ENCODE measurements around the gene FGR. TPM values are rescaled to one million over a fixed set of nuclear protein-coding genes. Genes with fewer than 3 reads are reported as not detected.

Gene FGR
- total RNA-seq, 1 donor: 0.36 TPM

DNA sequence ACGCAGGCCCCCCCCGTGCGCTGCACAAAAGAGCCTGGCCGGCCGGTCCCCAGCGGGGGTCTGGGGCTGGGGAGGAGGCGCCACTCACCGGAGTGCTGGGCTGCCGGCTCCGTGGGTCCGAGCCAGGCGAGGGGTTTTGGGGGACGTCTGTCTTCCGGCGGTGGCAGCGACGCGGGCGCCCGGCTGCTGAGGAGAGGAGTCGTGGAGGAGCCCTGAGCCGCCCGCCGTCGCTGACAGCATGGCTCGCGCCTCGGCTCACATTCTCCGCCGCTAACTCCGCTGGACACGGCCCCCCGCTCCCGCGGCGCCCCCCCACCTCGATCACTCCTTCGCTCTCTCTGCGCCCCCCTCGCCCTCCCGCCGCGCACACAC is 31.7 kb downstream of the FGR start:
- DNase-seq (ENCODE audit: insufficient read length, low spot score, missing footprints): peak; percentile 96
- Histone ChIP-seq H3K4me1 (ENCODE audit: insufficient read depth, low read length) (peaks cover 36% of the 10 kb centered on the region), H3K4me3 (ENCODE audit: insufficient read depth, low read length) (peak overlapping the region; percentile 87), H3K4me2 (ENCODE audit: insufficient read depth, low read length) (peak overlapping the region; percentile 92), H4K20me1 (ENCODE audit: insufficient read depth, low read length) (peaks cover 42% of the 10 kb centered on the region), H3K79me2 (ENCODE audit: insufficient read depth, low read length) (peaks cover 53% of the 10 kb centered on the region), H3K27ac (ENCODE audit: low read depth, low read length) (peak overlapping the region; percentile 33), H3K27me3 (ENCODE audit: insufficient read depth, low read length) (no peaks in the 10 kb centered on the region), H2AFZ (ENCODE audit: low read length) (no peak overlapping the region), H3K9me3 (ENCODE audit: low read depth, low read length) (no peaks in the 10 kb centered on the region), H3K36me3 (ENCODE audit: insufficient read depth, low read length) (no peaks in the 10 kb centered on the region)
- TF ChIP-seq, protein P1, sequence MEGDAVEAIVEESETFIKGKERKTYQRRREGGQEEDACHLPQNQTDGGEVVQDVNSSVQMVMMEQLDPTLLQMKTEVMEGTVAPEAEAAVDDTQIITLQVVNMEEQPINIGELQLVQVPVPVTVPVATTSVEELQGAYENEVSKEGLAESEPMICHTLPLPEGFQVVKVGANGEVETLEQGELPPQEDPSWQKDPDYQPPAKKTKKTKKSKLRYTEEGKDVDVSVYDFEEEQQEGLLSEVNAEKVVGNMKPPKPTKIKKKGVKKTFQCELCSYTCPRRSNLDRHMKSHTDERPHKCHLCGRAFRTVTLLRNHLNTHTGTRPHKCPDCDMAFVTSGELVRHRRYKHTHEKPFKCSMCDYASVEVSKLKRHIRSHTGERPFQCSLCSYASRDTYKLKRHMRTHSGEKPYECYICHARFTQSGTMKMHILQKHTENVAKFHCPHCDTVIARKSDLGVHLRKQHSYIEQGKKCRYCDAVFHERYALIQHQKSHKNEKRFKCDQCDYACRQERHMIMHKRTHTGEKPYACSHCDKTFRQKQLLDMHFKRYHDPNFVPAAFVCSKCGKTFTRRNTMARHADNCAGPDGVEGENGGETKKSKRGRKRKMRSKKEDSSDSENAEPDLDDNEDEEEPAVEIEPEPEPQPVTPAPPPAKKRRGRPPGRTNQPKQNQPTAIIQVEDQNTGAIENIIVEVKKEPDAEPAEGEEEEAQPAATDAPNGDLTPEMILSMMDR (IDR thresholded peaks at IDR 0.05; ENCODE audit: extremely low read depth, low read depth, low read length): no peak

GRCh38 chr1:27602462-27603308 is 32.3 kb downstream of the FGR start:
- Histone ChIP-seq H3K79me2 (ENCODE audit: insufficient read depth, low read length) (peaks cover 59% of the 10 kb centered on the region), H2AFZ (ENCODE audit: low read length) (no peak overlapping the region), H3K36me3 (ENCODE audit: insufficient read depth, low read length) (no peaks in the 10 kb centered on the region), H3K4me2 (ENCODE audit: insufficient read depth, low read length) (peak overlapping the region; percentile 92), H3K4me3 (ENCODE audit: insufficient read depth, low read length) (peak overlapping the region; percentile 87), H3K9me3 (ENCODE audit: low read depth, low read length) (no peaks in the 10 kb centered on the region), H3K27ac (ENCODE audit: low read depth, low read length) (peak overlapping the region; percentile 56), H4K20me1 (ENCODE audit: insufficient read depth, low read length) (peaks cover 48% of the 10 kb centered on the region), H3K27me3 (ENCODE audit: insufficient read depth, low read length) (no peaks in the 10 kb centered on the region), H3K4me1 (ENCODE audit: insufficient read depth, low read length) (peaks cover 41% of the 10 kb centered on the region)
- peak; percentile 97 for DNase-seq (ENCODE audit: insufficient read length, low spot score, missing footprints)
- TF ChIP-seq, protein P1 (IDR thresholded peaks at IDR 0.05; ENCODE audit: extremely low read depth, low read depth, low read length): no peak

DNA sequence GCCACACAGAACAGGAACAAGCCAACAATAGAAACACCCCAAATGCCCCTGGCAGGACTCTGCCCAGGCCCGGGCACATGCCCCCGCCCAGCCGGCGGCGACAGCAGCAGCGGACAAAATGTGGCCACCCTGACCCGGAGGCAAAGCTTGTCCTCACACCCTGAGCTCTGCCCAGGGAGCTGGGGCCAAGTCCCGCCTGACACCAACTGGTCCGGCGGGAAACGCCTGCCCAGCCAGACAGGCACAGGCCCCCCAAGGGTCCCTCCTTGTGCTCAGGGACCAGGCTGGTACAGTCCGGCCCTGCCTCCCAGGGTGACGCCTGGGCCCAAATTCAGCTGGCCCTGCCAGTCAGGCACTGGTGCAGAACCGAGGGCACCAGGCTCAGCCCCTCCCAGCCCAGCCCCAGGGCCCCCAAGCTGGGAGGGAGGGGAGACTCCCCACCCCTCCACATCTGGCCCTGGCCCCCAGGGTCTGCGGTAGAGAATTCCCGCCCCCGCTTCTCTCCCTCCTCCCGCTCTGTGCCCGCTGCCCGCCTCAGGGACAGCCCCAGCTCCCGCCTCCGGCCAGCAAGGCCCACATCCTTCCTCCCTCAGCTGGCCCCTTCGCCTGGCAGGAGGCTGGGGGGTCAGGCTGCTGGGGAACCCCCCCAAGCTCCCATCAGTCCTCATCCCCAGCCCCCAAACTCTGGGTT is 33.1 kb downstream of the FGR start:
- peaks cover 67% of the 10 kb centered on the region for H3K79me2 ChIP-seq (ENCODE audit: insufficient read depth, low read length)
- H3K27ac ChIP-seq (ENCODE audit: low read depth, low read length): peak overlapping the region; percentile 56
- H2AFZ ChIP-seq (ENCODE audit: low read length): no peak overlapping the region
- H3K36me3 ChIP-seq (ENCODE audit: insufficient read depth, low read length): no peaks in the 10 kb centered on the region
- peak overlapping the region; percentile 92 for H3K4me2 ChIP-seq (ENCODE audit: insufficient read depth, low read length)
- peaks cover 47% of the 10 kb centered on the region for H3K4me1 ChIP-seq (ENCODE audit: insufficient read depth, low read length)
- H3K27me3 ChIP-seq (ENCODE audit: insufficient read depth, low read length): no peaks in the 10 kb centered on the region
- peak; percentile 97 for DNase-seq (ENCODE audit: insufficient read length, low spot score, missing footprints)
- TF ChIP-seq, protein P1 (IDR thresholded peaks at IDR 0.05; ENCODE audit: extremely low read depth, low read depth, low read length): no peak
- no peaks in the 10 kb centered on the region for H3K9me3 ChIP-seq (ENCODE audit: low read depth, low read length)
- H4K20me1 ChIP-seq (ENCODE audit: insufficient read depth, low read length): peaks cover 55% of the 10 kb centered on the region
- peak overlapping the region; percentile 87 for H3K4me3 ChIP-seq (ENCODE audit: insufficient read depth, low read length)

DNA sequence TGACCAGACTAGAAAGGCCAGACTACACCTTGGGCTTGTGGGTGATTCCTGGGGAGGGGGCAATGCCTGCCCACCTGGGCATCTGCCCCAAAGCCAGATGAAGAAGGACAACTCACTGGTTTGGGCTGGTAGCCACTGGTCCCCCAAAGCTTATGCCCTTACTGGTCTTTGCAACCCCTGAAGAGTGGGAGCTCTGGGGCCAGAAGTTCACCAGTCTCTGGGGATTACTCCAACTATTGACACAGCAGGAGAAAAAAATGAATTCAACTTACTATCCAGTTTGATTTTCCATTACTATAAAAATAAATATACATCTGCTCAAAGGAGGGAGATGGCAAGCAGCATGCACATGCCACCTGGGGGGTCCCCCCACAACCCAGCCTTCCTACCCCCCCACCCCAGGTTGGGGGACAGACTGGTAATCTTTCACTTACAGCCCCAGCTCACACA is 33.6 kb downstream of the FGR start:
- Histone ChIP-seq H3K4me3 (ENCODE audit: insufficient read depth, low read length) (peak overlapping the region; percentile 87), H3K4me2 (ENCODE audit: insufficient read depth, low read length) (peak overlapping the region; percentile 92), H3K27me3 (ENCODE audit: insufficient read depth, low read length) (no peaks in the 10 kb centered on the region), H2AFZ (ENCODE audit: low read length) (no peak overlapping the region), H3K4me1 (ENCODE audit: insufficient read depth, low read length) (peaks cover 51% of the 10 kb centered on the region), H3K27ac (ENCODE audit: low read depth, low read length) (peak overlapping the region; percentile 56), H3K36me3 (ENCODE audit: insufficient read depth, low read length) (no peaks in the 10 kb centered on the region), H4K20me1 (ENCODE audit: insufficient read depth, low read length) (peaks cover 61% of the 10 kb centered on the region), H3K9me3 (ENCODE audit: low read depth, low read length) (no peaks in the 10 kb centered on the region), H3K79me2 (ENCODE audit: insufficient read depth, low read length) (peaks cover 72% of the 10 kb centered on the region)
- DNase-seq (ENCODE audit: insufficient read length, low spot score, missing footprints): peak; percentile 87
- TF ChIP-seq, protein P1 (IDR thresholded peaks at IDR 0.05; ENCODE audit: extremely low read depth, low read depth, low read length): no peak

Measured in osteoblast (primary cell).